IPS-NIHi11 (cell line): ENCODE results near the gene FHL2.
"Not testable (repeated sequence)": the region's sequence is repeated elsewhere in the genome, so short reads cannot be mapped to it uniquely, and the experiment has no call there.

Experiments used
- DNase-seq: peaks from one replicate; pipeline ENCODE4 v3.0.0; 2012; ENCODE audit warnings: mixed read lengths, low spot score

The FHL2 gene

GRCh38 chr2:105337122-105338019 lies 61.5 kb downstream of the FHL2 start, which contains the start of gene C2orf49:
C2orf49 (plus strand) TSS chr2:105337540; CDS start chr2:105337588, 48 bp downstream.
- peak; percentile 93 for DNase-seq

- no peak for DNase-seq
Measured at GRCh38 chr2:105336786-105337121, 62.1 kb downstream of the FHL2 start.

GRCh38 chr2:105335469-105335868 lies 63.4 kb downstream of the FHL2 start:
- no peak for DNase-seq

GRCh38 chr2:105334211-105334610 lies 64.6 kb downstream of the FHL2 start:
- DNase-seq: no peak

- DNase-seq: no peak
Measured at GRCh38 chr2:105330681-105331375, 68.0 kb downstream of the FHL2 start.

- DNase-seq: peak; percentile 89
Measured at GRCh38 chr2:105329561-105330495, 69.0 kb downstream of the FHL2 start, which contains the start of gene TGFBRAP1. TGFBRAP1 (minus strand) TSS chr2:105329735; CDS start chr2:105308301, 21,434 bp downstream.

- DNase-seq: no peak
Measured at GRCh38 chr2:105329197-105329554, 69.7 kb downstream of the FHL2 start.

GRCh38 chr2:105328281-105329196 lies 70.3 kb downstream of the FHL2 start:
- DNase-seq: no peak

- DNase-seq: no peak
Measured at GRCh38 chr2:105327690-105328089, 71.2 kb downstream of the FHL2 start.

GRCh38 chr2:105327271-105327670 lies 71.6 kb downstream of the FHL2 start:
- DNase-seq: not testable (repeated sequence)

GRCh38 chr2:105325389-105325963 lies 73.4 kb downstream of the FHL2 start:
- DNase-seq: no peak

- DNase-seq: no peak
Measured at GRCh38 chr2:105324732-105325131, 74.1 kb downstream of the FHL2 start.

GRCh38 chr2:105324101-105324500 lies 74.8 kb downstream of the FHL2 start:
- DNase-seq: no peak

- no peak for DNase-seq
Measured at GRCh38 chr2:105323111-105323510, 75.7 kb downstream of the FHL2 start.

GRCh38 chr2:105321875-105322646 lies 76.8 kb downstream of the FHL2 start:
- DNase-seq: no peak

- DNase-seq: no peak
Measured at GRCh38 chr2:105320651-105321215, 78.1 kb downstream of the FHL2 start.

- DNase-seq: no peak
Measured at GRCh38 chr2:105317937-105318336, 80.9 kb downstream of the FHL2 start.

GRCh38 chr2:105315314-105315713 lies 83.5 kb downstream of the FHL2 start:
- no peak for DNase-seq

GRCh38 chr2:105313877-105314276 lies 85.0 kb downstream of the FHL2 start:
- no peak for DNase-seq
